ENCODE data around the gene MRPL20. TPM values are rescaled to one million over a fixed set of nuclear protein-coding genes. Genes with fewer than 3 reads are reported as not detected.

The MRPL20 gene
- total and polyA plus RNA-seq, 4 donors, result 60.1 to 181 (median 122) TPM

- TF ChIP-seq CTCF (IDR thresholded peaks at IDR 0.05; ENCODE audit: control extremely low read depth, extremely low read depth), result no peak
- H3K4me3 ChIP-seq, result no peak overlapping the region
- no peak for ATAC-seq (ENCODE audit: insufficient read depth, low FRiP score)
- H3K9ac ChIP-seq (ENCODE audit: insufficient read depth in 1 of 2, low read length in 2 of 2), result no peak overlapping the region
- H3K36me3 ChIP-seq (ENCODE audit: control insufficient read depth in 4 of 4, insufficient read depth in 4 of 4, low read length in 4 of 4), result peaks cover 35 to 61% (median 49%) of the 10 kb centered on the region in 4 donors
- peaks cover 4 to 11% (median 8%) of the 10 kb centered on the region in 5 donors for H3K4me1 ChIP-seq (ENCODE audit: control insufficient read depth in 5 of 5, insufficient read depth in 5 of 5, low read length in 5 of 5)
- WGBS, 2 donors, result 91 to 95% methylated on average over 11 of the region's 11 CpGs
- H3K27me3 ChIP-seq (ENCODE audit: control insufficient read depth in 3 of 3, insufficient read depth in 3 of 3, low read length in 2 of 3), result no peaks in the 10 kb centered on the region
- no peak overlapping the region for H3K27ac ChIP-seq (ENCODE audit: low read depth in 1 of 2, low read length in 1 of 2)
- no peak for DNase-seq
- peaks cover 0 to 2% (median 0%) of the 10 kb centered on the region in 4 donors for H3K9me3 ChIP-seq (ENCODE audit: control insufficient read depth in 4 of 4, insufficient read depth in 3 of 4, low read length in 3 of 4)
Observed at GRCh38 chr1:1393428-1393827, 13.7 kb downstream of the MRPL20 start.

GRCh38 chr1:1393014-1393413 is 14.1 kb downstream of the MRPL20 start:
- no peak for TF ChIP-seq CTCF (IDR thresholded peaks at IDR 0.05; ENCODE audit: control extremely low read depth, extremely low read depth)

GRCh38 chr1:1391225-1391624 is 15.9 kb downstream of the MRPL20 start:
- no peak overlapping the region for H3K9ac ChIP-seq (ENCODE audit: insufficient read depth in 1 of 2, low read length in 2 of 2)
- no peak for DNase-seq
- no peak for TF ChIP-seq CTCF (IDR thresholded peaks at IDR 0.05; ENCODE audit: control extremely low read depth, extremely low read depth)
- WGBS, 2 donors, result 79% methylated on average over 12 of the region's 12 CpGs
- peaks cover 41 to 70% (median 56%) of the 10 kb centered on the region in 4 donors for H3K36me3 ChIP-seq (ENCODE audit: control insufficient read depth in 4 of 4, insufficient read depth in 4 of 4, low read length in 4 of 4)
- no peak overlapping the region for H3K4me3 ChIP-seq
- H3K9me3 ChIP-seq (ENCODE audit: control insufficient read depth in 4 of 4, insufficient read depth in 3 of 4, low read length in 3 of 4), result peaks cover 0 to 2% (median 0%) of the 10 kb centered on the region in 4 donors
- no peak overlapping the region for H3K27ac ChIP-seq (ENCODE audit: low read depth in 1 of 2, low read length in 1 of 2)
- no peaks in the 10 kb centered on the region for H3K27me3 ChIP-seq (ENCODE audit: control insufficient read depth in 3 of 3, insufficient read depth in 3 of 3, low read length in 2 of 3)
- no peak for ATAC-seq (ENCODE audit: insufficient read depth, low FRiP score)
- peaks cover 0 to 5% (median 0%) of the 10 kb centered on the region in 5 donors for H3K4me1 ChIP-seq (ENCODE audit: control insufficient read depth in 5 of 5, insufficient read depth in 5 of 5, low read length in 5 of 5)

More at GRCh38 chr1:1393014-1393413, 14.1 kb downstream of the MRPL20 start:
- no peak overlapping the region for H3K4me3 ChIP-seq
- no peak for ATAC-seq (ENCODE audit: insufficient read depth, low FRiP score)
- no peak overlapping the region for H3K27ac ChIP-seq (ENCODE audit: low read depth in 1 of 2, low read length in 1 of 2)
- no peak for DNase-seq
- H3K4me1 ChIP-seq (ENCODE audit: control insufficient read depth in 5 of 5, insufficient read depth in 5 of 5, low read length in 5 of 5), result peaks cover 2 to 10% (median 4%) of the 10 kb centered on the region in 5 donors
- no peak overlapping the region for H3K9ac ChIP-seq (ENCODE audit: insufficient read depth in 1 of 2, low read length in 2 of 2)
- H3K27me3 ChIP-seq (ENCODE audit: control insufficient read depth in 3 of 3, insufficient read depth in 3 of 3, low read length in 2 of 3), result no peaks in the 10 kb centered on the region
- 91 to 93% methylated on average over 4 of the region's 4 CpGs for whole genome bisulfite sequencing, 2 donors
- peaks cover 38 to 65% (median 49%) of the 10 kb centered on the region in 4 donors for H3K36me3 ChIP-seq (ENCODE audit: control insufficient read depth in 4 of 4, insufficient read depth in 4 of 4, low read length in 4 of 4)
- peaks cover 0 to 2% (median 0%) of the 10 kb centered on the region in 4 donors for H3K9me3 ChIP-seq (ENCODE audit: control insufficient read depth in 4 of 4, insufficient read depth in 3 of 4, low read length in 3 of 4)

- DNase-seq, result no peak
Observed at GRCh38 chr1:1390675-1391074, 16.4 kb downstream of the MRPL20 start.

More at GRCh38 chr1:1390675-1391074, 16.4 kb downstream of the MRPL20 start:
- no peaks in the 10 kb centered on the region for H3K27me3 ChIP-seq (ENCODE audit: control insufficient read depth in 3 of 3, insufficient read depth in 3 of 3, low read length in 2 of 3)
- 79 to 86% methylated on average over 12 of the region's 12 CpGs for WGBS, 2 donors
- peaks cover 44 to 75% (median 58%) of the 10 kb centered on the region in 4 donors for H3K36me3 ChIP-seq (ENCODE audit: control insufficient read depth in 4 of 4, insufficient read depth in 4 of 4, low read length in 4 of 4)
- H3K4me3 ChIP-seq, result no peak overlapping the region
- peaks cover 0 to 2% (median 0%) of the 10 kb centered on the region in 4 donors for H3K9me3 ChIP-seq (ENCODE audit: control insufficient read depth in 4 of 4, insufficient read depth in 3 of 4, low read length in 3 of 4)
- TF ChIP-seq CTCF (IDR thresholded peaks at IDR 0.05; ENCODE audit: control extremely low read depth, extremely low read depth), result no peak
- H3K4me1 ChIP-seq (ENCODE audit: control insufficient read depth in 5 of 5, insufficient read depth in 5 of 5, low read length in 5 of 5), result peaks cover 0 to 5% (median 0%) of the 10 kb centered on the region in 5 donors
- no peak overlapping the region for H3K27ac ChIP-seq (ENCODE audit: low read depth in 1 of 2, low read length in 1 of 2)
- no peak for ATAC-seq (ENCODE audit: insufficient read depth, low FRiP score)
- H3K9ac ChIP-seq (ENCODE audit: insufficient read depth in 1 of 2, low read length in 2 of 2), result no peak overlapping the region

All from lung (tissue), 12 donors.